Lung (tissue), 12 donors: ENCODE results near the gene HYAL2. TPM values are rescaled to one million over a fixed set of nuclear protein-coding genes. Genes with fewer than 3 reads are reported as not detected.
"Not testable (repeated sequence)": the region's sequence is repeated elsewhere in the genome, so short reads cannot be mapped to it uniquely, and the experiment has no call there.

Source experiments
- ATAC-seq: fragments of 200-7000 bp; cut with Tn5 transposase; one replicate; pipeline ENCODE4 v1.9.1; 2020; ENCODE audit warnings: moderate number of reproducible peaks; ENCODE audit not compliant: insufficient read depth, low FRiP score
- DNase-seq, 3 donors: peaks; one replicate each; pipeline ENCODE4 v3.0.0-alpha.2; 2013 to 2017
- H3K27ac ChIP-seq, 2 donors: one replicate each; pipeline ENCODE4 v1.5.1; 2013; ENCODE audit warnings: mild to moderate bottlenecking in 2 of 2, moderate library complexity in 2 of 2, control low read depth in 1 of 2, inconsistent platforms in 1 of 2, low read depth in 1 of 2, low read length in 1 of 2
- H3K27me3 ChIP-seq, 3 donors: one replicate each; pipeline ENCODE4 v1.5.1; 2013; ENCODE audit warnings: low read length in 2 of 3; ENCODE audit not compliant: control insufficient read depth in 3 of 3, insufficient read depth in 3 of 3
- H3K36me3 ChIP-seq, 4 donors: one replicate each; pipeline ENCODE4 v1.5.1; 2013; ENCODE audit warnings: low read length in 4 of 4, mild to moderate bottlenecking in 1 of 4, moderate library complexity in 1 of 4; ENCODE audit not compliant: control insufficient read depth in 4 of 4, insufficient read depth in 4 of 4
- H3K4me1 ChIP-seq, 5 donors: one replicate each; pipeline ENCODE4 v1.5.1; 2013; ENCODE audit warnings: low read length in 5 of 5, mild to moderate bottlenecking in 2 of 5, moderate library complexity in 1 of 5; ENCODE audit not compliant: control insufficient read depth in 5 of 5, insufficient read depth in 5 of 5
- H3K4me3 ChIP-seq: one replicate; pipeline ENCODE4 v1.5.1; 2013; ENCODE audit warnings: mild to moderate bottlenecking, control low read depth, moderate library complexity
- H3K9ac ChIP-seq, 2 donors: one replicate each; pipeline ENCODE4 v1.5.1; 2013; ENCODE audit warnings: low read length in 2 of 2, control low read depth in 1 of 2; ENCODE audit not compliant: insufficient read depth in 1 of 2
- H3K9me3 ChIP-seq, 4 donors: one replicate each; pipeline ENCODE4 v1.5.1; 2013; ENCODE audit warnings: low read length in 3 of 4, mild to moderate bottlenecking in 1 of 4, moderate library complexity in 1 of 4; ENCODE audit not compliant: control insufficient read depth in 4 of 4, insufficient read depth in 3 of 4
- CTCF ChIP-seq: IDR thresholded peaks from 2 replicates; pipeline ENCODE4 v1.5.1; 2012; ENCODE audit warnings: mild to moderate bottlenecking; ENCODE audit errors: control extremely low read depth, extremely low read depth
- WGBS, 2 donors: extraction: QIAGEN DNeasy Blood & Tissue Kit; methylation state at CpG; one replicate each; pipeline ENCODE4 v1.1.7; 2013; 5-methylcytosine and 5-hydroxymethylcytosine counted together
- polyA plus RNA-seq, 2 donors: library from polyadenylated mRNA; stranded (reverse); fragments of 200-250 nt; gene quantifications; one replicate each; pipeline ENCODE4 v1.2.1, GENCODE V29; 2013
- total RNA-seq, 2 donors: library from RNA; depleted of rRNA in 1 of 2; stranded (reverse); fragments of >200 nt in 1 of 2; gene quantifications; one replicate each; pipeline ENCODE4 v1.2.1, GENCODE V29; 2014 to 2021
- donor health status: control.
- donor health status: control.
- donor health status: Bipolar disorder and iron deficiency.
- donor health status: healthy.
- donor health status: DM: yes; HTN: yes; CAD: no.

HYAL2 gene
- total and polyA plus RNA-seq, 4 donors, result 94.3 to 218 (median 201) TPM

- 93 to 98% methylated on average over 23 of the region's 23 CpGs for WGBS, 2 donors
- DNase-seq (no peak), ATAC-seq (no peak)
- H3K9ac ChIP-seq, result no peak overlapping the region
- H3K9me3 ChIP-seq, result no peaks in the 10 kb centered on the region
- H3K27ac ChIP-seq, result no peak overlapping the region
- H3K36me3 ChIP-seq, result peaks cover 3 to 43% (median 12%) of the 10 kb centered on the region in 4 donors
- H3K4me1 ChIP-seq, result peaks cover 0 to 14% (median 3%) of the 10 kb centered on the region in 5 donors
- TF ChIP-seq CTCF, result no peak
- H3K4me3 ChIP-seq, result no peak overlapping the region
- H3K27me3 ChIP-seq, result no peaks in the 10 kb centered on the region
Measured at GRCh38 chr3:50288387-50289007, 34.0 kb downstream of the HYAL2 start.

- TF ChIP-seq CTCF, result no peak
- Histone ChIP-seq H3K27me3 (no peaks in the 10 kb centered on the region), H3K27ac (no peak overlapping the region), H3K9ac (no peak overlapping the region), H3K4me3 (no peak overlapping the region), H3K9me3 (no peaks in the 10 kb centered on the region), H3K4me1 (peaks cover 0 to 9% (median 3%) of the 10 kb centered on the region in 5 donors), H3K36me3 (peaks cover 3 to 43% (median 12%) of the 10 kb centered on the region in 4 donors)
- WGBS, 2 donors, result 56 to 100% methylated on average over 1 of the region's 1 CpG
- DNase-seq, result no peak
- no peak for ATAC-seq
Measured at GRCh38 chr3:50287262-50287661, 35.3 kb downstream of the HYAL2 start.

- peaks cover 0 to 8% (median 3%) of the 10 kb centered on the region in 5 donors for H3K4me1 ChIP-seq
- TF ChIP-seq CTCF, result no peak
- H3K27me3 ChIP-seq, result no peaks in the 10 kb centered on the region
- no peak overlapping the region for H3K9ac ChIP-seq
- no peak overlapping the region for H3K27ac ChIP-seq
- ATAC-seq (no peak), DNase-seq (no peak)
- no peaks in the 10 kb centered on the region for H3K9me3 ChIP-seq
- no peak overlapping the region for H3K4me3 ChIP-seq
- 90 to 92% methylated on average over 27 to 28 of the region's 28 CpGs for WGBS, 2 donors
- H3K36me3 ChIP-seq, result peaks cover 3 to 43% (median 12%) of the 10 kb centered on the region in 4 donors
Measured at GRCh38 chr3:50286322-50287227, 36.0 kb downstream of the HYAL2 start.

GRCh38 chr3:50284121-50284520, 38.4 kb downstream of the HYAL2 start:
- H3K27ac ChIP-seq, H3K9ac ChIP-seq, H3K4me1 ChIP-seq, H3K27me3 ChIP-seq, DNase-seq, ATAC-seq, H3K9me3 ChIP-seq, H3K4me3 ChIP-seq: not testable (repeated sequence)
- H3K36me3 ChIP-seq, result peaks cover 0 to 27% (median 7%) of the 10 kb centered on the region in 4 donors
- WGBS, 2 donors, result 92 to 93% methylated on average over 6 of the region's 6 CpGs
